GM19455 (cell line): Measurements from ENCODE around the gene ARL11.
"Not testable (repeated sequence)": the region's sequence is repeated elsewhere in the genome, so short reads cannot be mapped to it uniquely, and the experiment has no call there.

Experiments
- ATAC-seq: cut with Tn5 transposase; IDR thresholded peaks from one replicate; pipeline ENCODE4 v1.9.1; 2021; ENCODE audit not compliant: unreplicated experiment

ARL11 gene

DNA sequence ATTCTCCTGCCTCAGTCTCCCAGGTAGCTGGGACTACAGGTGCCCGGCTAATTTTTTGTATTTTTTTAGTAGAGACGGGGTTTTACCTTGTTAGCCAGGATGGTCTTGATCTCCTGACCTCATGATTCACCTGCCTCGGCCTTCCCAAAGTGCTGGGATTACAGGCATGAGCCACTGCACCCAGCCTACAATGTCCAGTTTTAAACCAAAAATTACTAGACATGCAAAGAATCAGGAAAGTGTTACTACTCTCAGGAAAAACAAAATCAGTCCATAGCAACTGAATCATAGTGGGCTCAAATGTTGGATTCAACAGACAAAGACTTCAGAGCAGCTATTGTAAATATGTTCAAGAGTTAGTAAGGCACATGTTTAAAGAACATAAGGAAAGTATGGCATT lies 16.3 kb upstream of the ARL11 start:
- ATAC-seq, result not testable (repeated sequence)

DNA sequence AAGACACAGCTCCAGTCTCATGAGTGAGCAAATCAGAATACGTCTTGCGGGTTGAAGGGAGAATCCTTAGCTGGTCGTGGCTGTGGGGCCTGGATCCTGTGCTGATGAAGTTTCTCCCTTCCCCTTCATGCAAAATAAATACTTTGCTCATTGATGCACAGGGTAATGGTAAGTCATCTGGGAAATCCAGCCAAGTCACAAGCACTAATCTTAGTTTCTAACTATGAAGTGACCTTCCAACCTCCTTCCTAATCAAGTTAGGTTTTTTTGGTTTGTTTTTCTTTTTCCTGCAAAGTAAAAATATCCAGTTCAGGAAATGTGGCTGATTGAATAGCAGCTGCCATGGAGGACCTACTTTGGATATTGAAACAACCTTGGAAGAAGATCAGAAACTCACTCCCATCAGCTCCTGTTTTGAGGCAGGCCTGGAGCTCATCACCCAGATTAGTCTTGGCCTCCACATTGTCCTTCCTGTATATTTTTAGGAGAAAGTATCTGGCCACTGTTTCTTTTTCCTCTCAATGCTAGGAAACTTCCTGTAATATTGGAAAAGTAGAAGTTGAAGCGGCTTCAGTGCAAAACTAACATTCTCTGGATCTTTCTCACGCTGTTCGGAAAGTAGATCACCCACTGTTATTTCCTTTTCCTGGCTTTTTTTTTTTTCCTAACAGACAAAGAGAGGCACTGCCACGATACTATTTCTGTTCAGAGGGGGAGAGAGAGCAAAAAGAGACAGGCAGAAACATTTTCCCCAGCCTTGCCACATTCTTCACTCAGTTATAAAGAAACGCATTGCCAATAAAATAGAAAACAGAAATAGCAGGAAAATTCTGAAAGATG lies 12.3 kb upstream of the ARL11 start:
- ATAC-seq, result no peak

DNA sequence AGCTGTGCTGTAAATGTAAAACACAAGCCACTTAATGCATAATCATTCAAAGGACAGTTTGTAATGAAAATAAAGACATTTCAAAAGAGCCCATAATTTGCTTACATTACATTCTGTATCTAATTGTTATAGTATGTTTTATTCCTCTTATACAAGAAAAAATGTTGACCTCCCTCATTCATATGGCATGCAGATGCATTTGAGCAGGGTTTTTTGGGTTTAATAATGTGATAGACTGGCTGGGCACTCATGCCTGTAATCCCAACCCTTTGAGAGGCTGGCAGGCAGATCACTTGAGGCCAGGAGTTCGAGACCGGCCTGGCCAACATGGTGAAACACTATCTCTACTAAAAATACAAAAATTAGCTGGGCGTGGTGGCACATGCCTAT lies 11.6 kb upstream of the ARL11 start:
- ATAC-seq, result no peak

DNA sequence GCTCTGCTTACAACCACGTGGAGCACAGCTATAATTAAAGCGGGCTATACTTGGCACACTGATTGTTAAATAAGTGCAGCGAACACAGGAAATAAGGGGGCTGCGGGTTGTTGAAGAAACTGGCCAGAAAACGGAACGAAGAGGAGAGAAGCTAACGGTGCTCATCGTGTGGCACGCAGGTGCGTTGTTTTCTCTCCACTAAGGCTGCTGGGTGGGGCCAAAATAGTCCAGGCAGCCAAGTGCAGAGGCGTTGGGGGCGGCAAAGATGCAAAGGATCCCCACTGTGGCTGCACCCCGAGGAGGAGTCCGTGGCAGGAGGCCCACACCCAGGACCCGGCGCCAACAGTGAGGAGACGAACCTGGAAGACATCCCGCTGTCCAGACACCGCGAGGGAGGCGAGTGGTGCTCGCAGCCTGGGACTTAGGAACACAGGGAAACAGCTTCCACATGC lies 8.1 kb upstream of the ARL11 start:
- ATAC-seq, result peak; percentile 84

DNA sequence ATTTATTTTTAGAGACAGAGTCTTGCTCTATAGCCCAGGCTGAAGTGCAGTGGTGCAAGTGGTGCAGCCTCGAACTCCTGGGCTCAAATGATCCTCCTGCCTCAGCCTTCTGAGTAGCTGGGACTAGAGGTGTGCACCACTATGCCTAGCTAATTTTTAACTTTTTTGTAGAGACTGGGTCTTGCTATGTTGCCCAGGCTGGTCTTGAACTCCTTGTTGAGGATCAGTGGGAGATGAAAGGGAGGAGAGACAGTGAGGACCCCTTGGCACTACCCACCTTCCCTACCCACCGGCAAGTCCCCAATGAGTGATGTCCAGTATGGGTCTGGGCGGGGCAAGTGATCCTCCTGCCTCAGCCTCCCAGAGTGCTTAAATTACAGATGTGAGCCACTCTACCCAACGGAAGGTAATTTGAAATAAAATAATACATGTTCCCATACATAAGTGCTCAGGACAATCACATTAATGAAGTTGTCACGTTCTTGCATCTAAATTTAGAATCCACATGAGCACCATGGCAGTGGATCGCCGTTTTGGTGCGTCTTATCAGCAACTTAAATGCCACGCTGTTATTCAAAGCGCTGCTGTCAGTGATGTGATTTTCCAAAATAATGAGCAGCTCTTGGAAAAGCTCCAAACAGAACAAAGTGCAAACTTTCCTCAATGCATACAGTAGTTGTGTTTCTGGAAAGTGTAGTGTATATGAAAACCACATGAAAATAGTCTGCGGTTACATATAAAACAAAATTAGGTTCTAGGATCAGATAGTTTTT lies 5.9 kb upstream of the ARL11 start:
- ATAC-seq, result no peak

DNA sequence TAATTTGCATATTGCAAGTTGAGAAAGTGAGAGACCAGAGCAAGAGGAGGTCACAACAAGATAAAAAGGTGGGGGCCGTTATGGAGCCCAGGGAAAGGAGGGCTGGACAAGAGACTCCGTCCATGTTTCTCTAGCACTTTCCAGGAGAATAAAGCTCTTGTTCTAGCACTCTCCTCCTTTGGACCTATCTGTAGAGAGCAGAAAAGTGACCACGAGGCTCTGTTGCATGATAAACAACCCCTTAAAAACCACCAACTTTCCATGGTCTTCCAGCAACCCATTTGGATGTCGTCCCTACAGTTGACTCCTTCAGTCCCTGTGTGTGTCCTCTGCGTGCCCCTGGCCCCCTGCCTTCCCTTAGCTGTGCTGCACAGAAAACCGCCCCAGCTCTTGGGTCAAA lies 4.1 kb upstream of the ARL11 start:
- ATAC-seq, result no peak

DNA sequence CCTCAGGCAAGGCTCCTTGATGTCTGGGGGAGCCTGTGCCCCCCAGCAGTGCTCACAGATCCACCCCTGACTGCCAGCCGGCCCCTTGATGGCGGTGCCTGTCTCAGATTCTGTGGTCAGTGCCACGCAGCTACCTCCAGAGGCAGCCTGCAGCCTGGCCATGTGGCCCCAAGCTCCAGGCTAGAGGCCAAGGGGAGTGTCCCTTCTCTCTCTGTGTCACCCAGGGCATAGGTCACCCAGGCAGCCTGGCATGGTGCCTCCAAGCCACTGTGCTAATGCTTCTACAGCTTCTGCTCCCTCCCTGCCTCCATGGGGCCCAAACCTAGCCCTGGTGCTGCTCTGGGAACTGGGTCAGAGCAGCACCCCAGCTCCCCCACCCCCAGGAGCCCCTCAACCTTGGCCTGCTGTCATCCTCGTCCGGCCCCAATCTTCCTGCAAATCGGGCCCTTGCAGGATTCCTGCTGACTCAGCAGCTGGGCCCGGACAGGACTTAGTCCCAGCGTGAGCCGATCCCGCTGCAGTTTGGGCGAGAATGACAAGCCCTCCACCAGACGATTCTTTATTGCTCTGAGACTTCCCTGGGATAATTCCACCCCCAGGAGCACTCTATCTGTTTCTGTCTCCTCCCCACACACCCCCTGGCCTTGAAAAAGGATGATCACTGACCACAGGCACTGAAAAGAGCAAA lies 2.8 kb upstream of the ARL11 start:
- no peak for ATAC-seq

DNA sequence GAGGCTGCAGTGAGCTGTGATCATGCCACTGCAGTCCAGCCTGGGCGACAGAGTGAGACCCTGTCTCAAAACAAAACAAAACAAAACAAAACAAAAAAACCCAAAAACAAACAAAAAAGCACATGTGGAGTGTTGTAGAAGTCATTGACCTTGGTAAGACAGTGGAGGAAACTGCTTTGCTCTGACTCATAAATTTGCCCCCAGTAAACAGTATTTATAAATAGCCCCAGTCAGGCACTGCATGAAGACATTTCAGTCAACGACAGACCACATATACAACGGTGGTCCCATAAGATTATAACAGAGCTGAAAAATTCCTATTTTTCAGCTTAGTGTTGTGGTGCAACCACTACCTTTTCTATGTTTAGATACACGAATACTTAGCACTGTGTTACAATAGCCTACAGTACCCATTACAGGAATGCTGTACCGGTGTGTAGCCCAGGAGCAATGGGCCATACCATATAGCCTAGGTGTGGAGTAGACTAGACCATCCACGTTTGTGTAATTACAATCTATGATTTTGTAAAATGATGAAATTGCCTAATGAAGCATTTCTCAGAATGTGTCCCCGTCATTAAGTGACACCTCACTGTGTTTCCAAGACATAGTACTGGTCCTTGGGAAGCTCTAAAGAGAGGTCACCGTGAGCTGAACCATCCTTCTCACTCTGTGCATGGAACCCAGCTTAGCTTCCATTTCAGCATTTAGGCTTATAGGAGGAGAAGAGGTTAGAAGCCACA lies 1.1 kb downstream of the ARL11 start:
- ATAC-seq, result no peak

DNA sequence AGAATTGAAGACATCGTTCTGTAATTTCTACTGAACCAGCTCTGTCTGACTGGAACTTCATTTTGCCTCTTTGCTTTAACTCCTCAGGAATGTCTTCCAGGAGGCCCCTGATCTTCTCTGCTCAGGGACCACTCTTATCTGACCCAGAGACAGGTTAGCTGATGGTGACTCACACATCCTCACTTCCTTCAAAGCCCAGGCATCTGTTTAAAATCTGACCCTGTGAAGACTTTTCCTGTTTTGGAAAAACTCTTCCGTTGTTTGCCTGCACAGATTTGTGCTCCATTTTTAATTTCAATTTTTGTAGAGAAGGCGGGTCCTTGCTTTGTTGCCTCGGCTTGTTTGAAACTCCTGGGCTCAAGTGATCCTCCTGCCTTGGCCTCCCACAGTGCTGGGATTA lies 1.6 kb downstream of the ARL11 start:
- ATAC-seq, result no peak

DNA sequence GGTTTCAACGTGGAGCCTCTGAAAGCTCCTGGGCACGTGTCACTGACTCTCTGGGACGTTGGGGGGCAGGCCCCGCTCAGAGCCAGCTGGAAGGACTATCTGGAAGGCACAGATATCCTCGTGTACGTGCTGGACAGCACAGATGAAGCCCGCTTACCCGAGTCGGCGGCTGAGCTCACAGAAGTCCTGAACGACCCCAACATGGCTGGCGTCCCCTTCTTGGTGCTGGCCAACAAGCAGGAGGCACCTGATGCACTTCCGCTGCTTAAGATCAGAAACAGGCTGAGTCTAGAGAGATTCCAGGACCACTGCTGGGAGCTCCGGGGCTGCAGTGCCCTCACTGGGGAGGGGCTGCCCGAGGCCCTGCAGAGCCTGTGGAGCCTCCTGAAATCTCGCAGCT lies 2.3 kb downstream of the ARL11 start:
- no peak for ATAC-seq

DNA sequence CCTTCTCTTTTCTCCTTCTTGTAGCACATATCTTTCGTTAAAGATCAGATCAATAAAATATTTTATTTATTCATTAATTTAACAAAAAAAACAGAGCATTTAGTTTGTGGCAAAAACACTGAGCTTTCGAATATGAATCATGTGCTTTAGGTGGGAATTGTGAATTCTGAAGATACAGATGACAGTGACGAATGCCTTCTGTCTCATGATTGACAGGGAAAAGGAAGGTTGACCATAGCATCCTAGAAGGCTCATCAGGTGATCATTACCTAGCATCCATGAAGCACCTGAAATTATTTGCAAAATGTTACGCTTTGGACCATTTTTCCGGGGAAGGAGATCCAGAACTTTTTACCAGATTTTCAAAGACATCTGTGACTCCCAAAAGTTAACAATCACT lies 3.8 kb downstream of the ARL11 start:
- no peak for ATAC-seq

DNA sequence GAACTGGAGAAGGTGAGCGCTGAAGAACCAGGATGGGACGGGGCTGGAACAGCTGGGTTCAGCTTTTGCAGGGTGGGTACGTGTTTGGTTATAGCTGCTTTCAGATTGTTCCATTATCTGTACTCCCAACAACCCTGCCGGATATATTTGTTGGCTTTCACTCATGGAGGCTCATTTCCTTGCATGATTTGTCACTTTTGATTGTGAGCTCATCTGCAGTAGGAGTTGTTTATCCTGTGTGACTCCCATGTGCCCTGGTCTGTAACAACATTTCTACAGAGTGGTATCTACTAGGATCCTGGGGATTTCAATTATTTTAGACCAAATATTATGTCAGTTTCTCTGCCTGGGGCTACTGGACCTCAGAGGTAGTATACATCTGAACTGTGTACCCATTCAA lies 5.4 kb downstream of the ARL11 start:
- no peak for ATAC-seq

DNA sequence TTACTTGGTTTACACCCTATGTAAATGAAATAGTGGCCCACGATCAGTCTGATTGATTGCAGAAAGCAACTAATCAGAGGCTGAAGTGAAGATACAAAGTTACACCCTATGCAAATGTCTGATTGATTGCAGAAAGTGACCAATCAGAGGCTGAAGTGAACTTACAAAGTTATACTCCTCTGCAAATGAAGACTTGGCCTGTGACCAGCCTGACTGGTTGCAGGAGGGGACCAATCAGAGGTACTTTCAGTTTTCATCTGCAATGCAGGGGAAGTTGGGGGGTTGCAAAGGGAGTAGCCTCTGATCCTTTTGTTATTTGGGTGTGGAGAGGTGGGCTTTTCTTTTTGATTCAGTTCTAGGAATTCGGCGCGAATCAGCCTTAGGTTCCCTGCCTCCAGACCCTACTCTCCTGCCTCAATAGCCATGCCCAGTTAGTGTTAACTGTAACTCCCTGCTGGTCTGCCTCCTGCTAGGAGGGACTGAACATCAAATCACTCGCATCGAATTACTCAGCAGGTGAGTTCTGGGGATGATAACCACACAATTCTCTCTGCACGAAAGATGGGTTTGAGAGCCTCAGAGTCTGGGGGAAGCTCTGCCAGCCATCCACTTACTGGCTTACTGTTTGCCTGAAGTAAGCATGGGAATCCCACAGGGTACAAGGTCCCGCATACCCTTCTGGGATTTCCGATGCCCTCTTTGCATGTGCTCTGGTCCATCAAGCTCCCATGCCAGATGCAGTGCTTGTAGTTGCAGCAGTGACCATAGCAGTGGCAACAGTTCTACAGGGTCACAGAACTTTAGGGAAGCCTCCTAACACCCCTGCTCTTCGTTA lies 7.5 kb downstream of the ARL11 start:
- no peak for ATAC-seq

DNA sequence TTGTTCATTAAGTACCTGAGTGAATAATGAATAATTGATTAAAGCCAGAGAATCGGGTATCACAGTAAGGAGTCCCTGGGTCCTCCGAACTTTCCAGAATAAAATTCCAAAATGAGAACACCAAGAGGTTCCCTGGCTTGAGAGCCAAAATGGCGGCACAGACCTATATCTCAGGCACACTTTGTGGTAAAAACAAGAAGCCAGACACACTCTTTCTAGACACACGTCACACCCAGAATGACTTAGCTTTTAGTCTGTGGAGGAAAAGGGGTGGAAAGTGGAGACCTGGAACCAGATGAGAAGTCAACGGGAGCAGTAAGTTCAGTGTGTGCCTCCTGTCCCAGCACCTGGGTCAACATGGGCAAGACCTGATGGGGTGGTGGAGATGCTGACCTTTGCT lies 8.4 kb downstream of the ARL11 start:
- ATAC-seq, result no peak

DNA sequence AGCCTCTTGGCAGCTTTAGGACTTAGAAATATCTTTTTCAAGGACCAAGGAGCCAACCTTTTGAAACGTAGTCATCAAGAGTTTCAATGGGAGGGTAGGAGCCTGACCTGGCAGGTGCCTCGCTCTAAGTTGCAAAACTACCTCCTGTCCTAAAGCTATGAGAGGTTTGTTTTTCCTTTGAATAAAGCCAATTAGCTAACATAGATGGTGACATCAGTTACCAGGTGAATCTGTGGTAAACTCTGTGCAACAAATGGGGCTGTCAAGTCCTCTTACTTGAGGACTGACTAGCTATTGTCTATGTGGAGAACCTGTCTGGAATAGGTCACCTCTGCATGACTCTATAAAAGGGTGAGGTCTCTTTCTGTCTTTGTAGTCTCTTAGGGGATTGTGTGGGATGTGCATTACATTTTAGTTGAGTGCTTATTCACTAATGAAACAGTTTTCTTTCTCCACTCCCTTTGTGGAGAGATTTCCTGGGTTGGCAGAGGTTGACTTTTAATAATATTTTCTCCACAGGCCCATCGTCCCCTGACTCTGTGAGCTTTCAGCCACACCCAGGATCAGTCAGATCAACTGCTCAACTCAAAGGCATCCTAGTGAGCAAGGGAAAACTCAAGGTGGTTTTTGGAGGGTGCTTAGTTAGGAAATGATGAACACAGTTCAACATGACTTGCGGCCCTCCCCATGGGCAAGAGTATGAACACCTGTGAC lies 9.9 kb downstream of the ARL11 start:
- no peak for ATAC-seq

DNA sequence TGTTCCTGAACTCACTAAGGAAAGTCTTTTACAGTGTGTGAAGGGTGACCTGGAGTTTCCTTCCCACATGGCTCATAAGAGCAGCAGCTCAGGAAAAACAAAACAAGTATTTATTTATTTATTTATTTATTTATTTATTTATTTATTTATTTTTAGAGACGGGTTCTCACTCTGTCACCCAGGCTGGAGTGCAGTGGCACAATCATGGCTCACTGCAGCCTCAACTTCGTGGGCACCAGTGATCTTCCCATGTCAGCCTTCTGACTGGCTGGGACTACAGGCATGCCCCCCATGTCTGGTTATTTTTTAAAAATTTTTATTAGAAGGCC lies 10.4 kb downstream of the ARL11 start:
- ATAC-seq, result no peak

DNA sequence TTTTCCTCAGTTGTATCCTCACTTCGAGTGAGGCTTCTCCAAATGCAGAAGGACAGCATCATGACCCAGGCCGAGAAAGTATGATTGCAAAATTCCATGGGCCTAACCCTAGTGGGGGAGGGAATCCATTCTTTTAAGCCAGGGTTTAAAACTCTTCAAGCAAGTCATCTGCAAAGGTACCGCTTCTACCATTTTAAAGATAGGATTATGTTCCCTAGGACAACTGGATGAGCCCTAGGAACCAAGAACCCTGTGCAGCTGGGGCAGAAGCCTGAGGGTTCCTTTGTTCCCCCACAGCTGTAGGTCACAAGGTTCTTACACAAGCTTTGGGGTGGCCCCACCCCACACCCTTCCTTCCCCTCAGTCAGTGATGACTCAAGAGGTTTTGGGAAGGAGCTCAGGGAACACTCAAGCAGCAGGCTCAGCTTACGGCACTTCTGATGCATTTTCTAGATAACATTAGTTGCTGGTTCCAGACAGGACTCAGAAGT lies 13.5 kb downstream of the ARL11 start:
- no peak for ATAC-seq

DNA sequence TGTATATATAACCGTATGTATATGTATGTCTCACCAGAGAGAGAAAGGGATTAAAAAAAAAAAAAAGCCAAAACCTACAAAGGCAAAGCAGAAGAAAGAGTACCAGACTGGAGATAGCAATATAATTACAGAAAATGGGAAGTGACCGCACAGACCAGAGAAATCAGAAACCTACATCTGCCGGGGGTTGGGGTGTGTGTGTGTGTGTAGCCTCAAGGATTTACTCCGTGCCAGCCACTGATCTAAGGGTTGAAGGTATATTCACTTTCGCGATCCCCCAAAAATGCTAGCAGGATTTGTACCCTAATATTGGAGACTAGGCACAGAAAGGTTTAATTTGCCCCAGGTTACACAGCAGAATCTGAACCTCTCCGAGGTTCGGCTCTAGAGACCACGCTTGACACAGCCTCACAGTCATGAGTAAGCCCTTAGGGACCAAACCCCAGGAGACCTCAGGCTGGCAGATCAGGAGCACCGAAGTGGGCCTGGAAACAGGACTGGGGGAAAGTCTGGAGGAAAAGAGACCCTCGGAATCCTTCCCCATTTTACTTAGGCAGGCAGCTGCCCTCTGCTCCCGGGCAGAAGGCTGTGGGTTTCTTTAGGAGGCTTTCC lies 14.8 kb downstream of the ARL11 start:
- ATAC-seq, result no peak

DNA sequence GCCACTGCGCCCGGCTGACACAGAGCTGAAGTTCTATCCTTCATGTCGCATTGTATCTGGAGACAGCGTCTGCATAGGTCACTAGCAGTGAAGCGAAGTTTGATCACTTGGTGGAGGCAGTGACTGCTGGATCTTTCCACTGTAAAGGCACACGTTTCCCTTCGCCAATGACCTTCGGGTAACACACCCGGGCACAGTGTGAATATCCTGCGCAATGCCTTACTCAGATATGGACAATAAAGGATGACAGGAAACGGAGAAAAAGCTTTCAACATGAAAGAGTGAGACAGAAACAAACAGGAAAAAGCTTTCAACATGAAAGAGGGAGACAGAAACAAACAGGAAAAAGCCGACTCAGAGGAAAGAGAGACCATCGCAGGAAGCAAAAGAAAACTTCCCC lies 17.1 kb downstream of the ARL11 start:
- no peak for ATAC-seq
